ENCODE measurements around the gene OPCML.
"Not testable (repeated sequence)": the region's sequence is repeated elsewhere in the genome, so short reads cannot be mapped to it uniquely, and the experiment has no call there.

The OPCML gene

DNA sequence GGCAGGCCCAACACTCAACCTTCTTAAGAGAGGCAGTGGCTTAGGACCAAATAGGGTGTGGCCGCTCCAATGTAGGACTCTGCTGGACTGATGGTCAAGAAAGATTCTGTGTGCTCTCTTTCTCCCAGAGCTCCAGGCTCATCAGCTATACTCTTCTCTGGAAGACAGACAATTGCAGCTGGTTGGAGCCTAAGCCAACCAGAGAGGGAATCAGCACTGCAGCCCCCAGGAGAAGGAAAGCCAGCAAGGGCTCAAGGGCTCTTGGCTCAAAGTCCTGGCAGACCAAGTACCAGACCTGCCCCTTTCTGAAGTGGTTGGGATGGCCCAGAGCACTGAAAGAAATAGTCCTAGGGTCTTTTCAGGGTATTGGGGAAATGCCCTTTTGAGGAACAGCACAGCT is 1084.5 kb downstream of the OPCML start:
- no peak for DNase-seq

DNA sequence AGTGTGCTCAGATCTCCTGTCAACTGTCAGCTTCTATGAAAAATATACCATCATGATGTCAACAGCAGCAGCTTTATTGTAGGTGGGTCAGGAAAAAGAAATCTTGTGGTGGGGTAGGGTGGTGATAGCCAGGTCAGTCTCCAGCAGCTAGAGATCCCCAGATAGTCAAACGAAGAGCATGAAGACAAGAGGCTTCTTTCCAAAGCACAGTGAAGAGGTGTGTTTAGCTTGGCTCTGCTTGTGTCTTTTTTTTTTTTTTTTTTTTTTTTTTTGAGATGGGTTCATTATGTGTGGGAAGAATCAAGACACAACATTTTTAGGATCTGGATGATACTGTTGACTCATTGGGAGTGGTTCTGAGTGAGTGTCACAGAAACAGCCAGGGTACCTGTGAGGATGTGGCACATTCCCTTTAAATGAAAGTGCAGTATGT is 1086.4 kb downstream of the OPCML start:
- no peak for DNase-seq

DNA sequence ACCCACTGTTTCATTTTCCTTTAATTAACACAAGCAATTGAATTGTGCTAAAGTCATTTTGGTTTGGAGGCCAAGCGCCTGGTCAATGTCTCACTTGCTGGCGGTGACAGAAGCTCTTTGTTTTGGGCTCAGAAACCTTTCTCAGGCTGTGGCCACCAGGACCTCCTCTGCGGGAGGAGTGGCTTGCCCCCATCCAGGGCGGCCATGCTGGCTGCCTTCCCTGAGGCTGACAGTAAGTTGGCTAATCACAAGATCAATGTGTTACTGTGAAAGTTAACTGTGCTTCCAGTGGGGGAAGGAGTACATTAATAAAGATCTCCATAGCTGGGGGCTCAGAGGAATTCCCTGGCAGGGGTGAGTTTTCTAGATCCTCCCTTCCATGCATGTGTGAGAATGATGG is 1087.4 kb downstream of the OPCML start:
- DNase-seq = no peak

DNA sequence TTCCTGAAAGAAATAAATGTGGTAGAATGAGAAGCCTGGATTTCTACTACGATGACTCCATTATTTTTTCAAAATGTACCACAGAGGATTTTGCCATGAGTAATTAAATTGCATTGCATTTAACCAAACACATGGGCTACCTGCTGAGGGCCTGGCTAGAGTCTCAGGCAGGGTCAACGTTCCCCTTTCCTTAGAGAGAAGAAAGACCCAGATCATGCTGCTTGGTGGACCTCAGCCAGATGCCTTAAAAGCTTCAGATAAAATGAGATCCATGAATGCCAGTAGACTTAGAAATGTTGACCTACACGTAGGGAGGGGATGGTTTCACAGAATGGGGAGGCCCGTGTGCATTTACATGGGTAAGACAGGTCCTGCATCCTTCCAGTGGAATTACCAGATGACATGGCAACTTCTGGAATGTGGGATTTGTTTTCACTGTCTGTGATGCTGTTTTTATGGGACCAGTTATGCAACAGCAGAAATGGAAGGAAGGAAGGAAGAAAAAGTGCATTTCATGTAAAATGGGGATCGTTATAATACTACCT is 1092.5 kb downstream of the OPCML start:
- DNase-seq = no peak

DNA sequence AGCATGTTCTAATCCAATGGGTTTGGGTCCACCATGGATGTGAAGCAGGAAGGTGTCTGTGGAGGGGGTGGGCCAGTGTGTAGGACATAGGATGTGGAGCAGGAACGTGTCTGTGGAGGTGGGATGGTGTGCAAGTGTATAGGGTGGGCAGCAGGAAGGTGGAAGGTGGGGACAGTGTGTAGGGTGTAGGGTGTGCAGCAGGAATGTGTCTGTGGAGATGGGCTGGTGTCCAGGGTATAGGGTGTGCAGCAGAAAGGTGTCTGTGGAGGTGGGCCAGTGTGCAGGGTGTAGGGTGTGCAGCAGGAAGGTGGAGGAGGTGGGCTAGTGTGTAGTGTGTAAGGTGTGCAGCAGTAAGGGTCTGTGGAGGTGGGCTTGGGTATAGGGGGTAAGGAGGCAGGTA is 1093.9 kb downstream of the OPCML start:
- no peak for DNase-seq

DNA sequence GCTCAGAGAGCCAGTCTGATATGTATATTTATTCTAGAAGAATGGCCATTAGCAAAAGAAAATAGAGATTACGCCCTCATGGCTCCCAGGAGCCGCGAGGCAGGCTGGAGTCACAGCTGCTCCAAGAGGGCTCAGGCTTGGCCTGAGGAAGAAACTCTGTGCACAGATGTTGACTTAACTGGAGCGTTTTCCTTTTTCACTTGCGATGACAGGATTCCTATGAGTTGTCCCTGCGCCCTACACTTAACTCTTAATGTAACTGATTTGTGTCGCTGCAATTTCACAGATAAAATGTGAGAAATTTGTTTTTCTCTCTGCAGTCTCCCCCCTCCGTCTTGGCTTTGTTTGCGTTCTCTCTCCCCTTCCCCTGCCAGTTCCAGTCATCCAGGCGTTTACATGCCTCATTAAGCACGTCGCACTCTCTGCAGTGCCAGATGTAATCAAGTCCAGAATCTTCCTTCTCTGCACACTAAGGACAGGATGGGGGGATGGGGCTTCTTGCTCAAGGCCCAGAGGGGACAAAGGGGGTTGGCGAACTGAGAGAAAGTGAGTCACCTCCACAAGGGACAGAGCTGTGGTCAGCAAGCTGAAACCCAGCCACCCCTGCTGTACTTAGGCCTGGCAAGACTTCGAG is 1101.8 kb downstream of the OPCML start:
- no peak for DNase-seq

DNA sequence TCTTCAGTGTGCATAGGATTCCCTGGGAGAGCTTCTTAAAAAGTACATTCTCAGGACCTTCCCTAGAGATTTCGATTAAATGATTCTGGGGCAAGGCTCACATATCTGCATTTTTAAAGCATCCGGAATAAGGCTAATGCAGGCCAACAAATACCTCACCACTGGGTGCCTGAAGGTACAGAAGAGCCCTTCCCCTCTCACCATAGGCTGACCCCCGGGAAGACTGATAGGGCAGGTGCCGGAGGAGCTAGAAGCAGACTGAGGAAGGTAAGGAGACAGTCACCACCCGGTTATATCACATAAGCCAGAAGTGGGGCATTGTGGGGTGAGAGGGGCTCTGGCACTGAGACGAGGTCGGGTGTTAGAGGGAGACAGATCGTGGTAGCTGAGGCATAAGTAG is 1102.6 kb downstream of the OPCML start:
- DNase-seq = no peak

DNA sequence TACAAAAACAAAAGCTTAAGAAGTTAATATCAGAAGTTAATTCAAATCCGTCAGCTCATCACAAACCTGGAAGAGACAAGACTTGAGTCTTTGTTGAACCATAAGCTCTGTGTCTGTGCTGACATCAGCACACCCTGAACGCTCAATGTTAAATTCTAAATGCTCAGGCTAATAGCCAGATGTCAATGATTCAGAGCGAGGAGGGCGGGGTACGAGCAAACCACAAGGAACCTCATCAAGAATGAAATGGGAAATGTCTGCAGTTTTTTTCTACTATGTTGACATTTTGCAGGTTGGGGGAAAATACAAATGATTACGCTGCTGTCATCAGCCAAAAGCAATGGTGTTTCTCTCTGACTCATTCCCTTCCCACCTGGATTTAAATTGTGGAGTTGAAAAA is 1104.7 kb downstream of the OPCML start:
- DNase-seq = no peak

DNA sequence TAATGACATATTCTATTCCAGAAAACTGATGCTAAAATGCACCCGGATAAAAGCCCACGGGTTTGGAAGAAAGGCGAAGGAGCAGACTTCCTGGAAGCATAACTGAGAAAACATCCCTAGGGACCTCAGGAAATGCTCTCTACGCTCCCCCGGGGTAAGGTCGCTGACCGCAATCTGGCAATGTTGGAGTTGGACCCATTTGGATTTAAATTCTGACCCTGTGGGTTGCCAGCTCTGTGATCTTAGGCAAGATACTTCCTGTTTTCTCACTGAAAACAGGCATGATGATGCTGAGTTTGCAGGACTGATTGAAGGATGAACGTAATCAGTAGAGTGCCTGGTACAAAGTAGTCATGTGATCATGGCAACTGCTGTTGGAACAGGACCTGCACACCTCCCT is 1107.9 kb downstream of the OPCML start:
- DNase-seq = no peak

DNA sequence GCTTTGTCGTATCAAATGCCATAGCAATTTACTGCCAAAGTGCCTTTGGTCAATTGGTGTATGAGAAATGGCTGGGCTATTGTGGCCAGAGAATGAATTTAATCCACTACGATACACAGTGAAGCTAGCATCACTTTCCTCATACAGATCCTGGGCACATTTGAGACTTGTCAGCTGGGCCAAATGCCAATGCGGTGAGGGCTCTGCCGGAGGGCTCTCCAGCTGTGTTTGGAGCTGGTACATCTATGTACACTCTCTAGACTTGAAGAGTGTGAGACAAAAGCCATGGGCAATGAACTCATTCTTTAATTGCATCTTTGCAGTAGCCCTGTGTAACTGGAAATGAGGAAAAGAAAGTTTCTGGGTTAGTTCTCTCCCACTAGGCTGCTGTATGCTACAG is 1109.0 kb downstream of the OPCML start:
- DNase-seq = no peak

DNA sequence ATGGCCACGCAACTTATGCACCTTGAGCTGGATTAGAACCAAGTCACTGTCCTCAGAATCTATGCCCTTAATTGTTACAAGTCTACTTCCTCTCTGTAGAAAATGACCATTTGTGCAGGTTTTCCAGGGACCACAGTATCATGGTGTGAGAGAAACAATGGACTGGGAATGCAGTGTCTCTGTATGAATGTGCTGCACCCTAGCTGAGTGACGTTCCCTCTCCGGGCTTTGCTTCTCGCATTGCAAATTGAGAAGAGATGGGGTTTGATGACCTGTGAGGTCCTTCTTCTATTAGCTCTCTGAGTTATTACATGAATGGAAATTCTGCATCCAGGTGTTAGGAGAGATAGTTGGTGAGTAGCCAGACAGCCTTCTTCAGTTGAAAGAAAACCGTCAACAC is 1109.6 kb downstream of the OPCML start:
- no peak for DNase-seq

DNA sequence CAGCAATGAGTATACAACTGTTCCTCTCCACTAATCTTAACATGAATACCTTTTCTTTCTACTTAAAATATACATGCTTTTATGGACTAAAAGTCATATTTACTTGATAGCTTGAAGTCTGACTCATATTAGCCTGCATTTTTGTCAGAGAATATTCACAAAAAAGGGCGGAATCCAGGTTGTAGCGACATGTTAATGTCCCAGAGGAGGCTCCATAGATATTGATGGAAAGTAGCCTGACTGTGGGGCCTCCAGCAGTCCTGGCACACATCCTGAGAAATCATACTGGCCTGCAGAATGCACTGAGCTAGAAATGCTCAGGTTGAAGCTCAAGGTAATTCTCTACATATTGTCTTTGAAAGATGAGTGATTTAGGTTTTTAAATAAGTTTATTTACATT is 1110.7 kb downstream of the OPCML start:
- no peak for DNase-seq

DNA sequence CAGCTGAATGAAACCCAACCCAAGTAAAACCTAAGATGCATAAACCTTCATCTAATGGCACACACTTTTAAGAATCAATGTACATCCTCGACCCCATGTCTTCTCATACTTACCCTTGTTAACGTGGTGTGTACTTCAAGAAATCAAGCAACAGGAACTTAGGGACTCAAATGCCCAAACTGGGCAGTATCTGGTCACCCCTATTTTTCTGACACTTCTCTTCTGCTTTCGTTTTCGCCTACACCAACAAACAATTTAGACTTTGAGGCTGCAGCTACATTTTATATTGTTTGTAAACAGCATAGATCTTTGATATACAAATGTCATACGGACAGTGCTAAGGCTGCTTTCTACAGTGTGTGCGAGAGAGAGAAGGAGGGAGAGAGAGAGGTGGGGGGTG is 1117.8 kb downstream of the OPCML start:
- no peak for DNase-seq

DNA sequence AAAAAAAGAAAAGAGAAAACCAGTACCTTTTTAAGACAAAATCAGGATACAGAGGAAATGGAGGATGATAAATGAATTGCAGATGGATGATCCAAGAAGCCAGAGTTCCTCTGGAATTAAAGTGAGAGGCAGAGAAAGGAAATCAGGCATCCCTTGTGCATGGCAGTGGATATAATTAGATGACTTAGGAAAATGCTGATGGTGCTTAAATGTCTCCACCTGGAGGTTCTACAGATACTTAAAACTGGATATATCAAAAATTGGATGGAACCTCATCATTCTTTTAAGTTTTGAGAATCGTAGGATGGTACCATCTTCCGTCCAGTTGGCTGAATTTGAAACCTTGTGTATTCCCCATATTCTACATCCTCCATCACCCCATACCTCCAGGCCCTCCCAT is 1121.9 kb downstream of the OPCML start:
- no peak for DNase-seq

DNA sequence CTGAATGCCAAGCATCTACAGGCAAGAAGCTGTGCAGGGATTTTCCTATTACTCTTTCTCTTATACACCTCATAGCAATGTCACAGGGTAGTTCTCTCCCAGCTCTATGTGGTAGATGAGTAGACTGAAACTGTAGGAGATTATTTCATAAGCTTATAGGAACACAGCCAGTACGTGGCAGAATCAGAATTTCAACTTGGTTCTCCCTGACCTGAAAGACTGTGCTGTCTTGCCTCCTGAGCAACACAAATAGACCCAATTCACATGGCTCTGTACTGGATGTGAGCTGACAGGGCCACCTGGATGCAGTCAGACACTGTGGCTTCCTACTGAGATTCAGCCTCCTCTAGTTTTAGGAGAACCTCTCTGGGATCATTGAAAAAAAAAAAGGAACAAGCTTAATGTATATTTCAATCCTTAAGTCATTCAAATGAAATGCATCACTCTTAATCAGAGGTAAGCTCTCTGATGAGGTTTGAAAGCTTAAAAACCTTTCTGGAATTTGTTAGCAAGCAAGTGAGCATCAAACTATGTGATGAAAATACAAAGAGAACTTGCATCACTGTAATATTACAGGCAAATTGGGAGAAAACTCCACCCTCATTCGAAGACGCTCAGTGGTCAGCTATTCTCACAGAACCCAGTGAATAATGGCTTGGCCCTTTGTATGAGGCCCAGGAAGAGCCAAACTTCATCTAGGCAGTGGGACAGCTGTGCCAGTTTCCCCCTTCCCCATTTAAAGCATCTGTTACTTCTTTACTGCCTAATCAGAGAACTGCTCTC is 1122.5 kb downstream of the OPCML start:
- DNase-seq = no peak

DNA sequence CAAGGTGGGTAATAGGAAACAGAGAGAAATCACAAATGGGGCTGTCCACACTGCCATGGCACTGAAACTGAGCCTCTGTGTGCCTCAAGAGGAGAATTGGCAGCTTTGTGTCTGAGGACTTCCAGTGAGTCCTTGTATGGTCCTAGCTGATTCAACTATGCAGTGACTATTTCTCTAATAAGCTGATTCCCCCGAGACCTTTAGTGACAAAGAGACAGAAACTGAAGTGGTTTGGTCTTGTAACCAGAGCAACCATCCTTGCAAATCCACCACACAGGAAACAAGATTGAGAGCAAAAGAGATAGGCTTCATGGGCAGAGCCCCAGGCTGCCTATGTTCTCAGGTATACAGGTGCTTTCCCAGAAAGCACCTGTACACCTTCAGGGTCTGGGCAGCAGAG is 1123.4 kb downstream of the OPCML start:
- no peak for DNase-seq

DNA sequence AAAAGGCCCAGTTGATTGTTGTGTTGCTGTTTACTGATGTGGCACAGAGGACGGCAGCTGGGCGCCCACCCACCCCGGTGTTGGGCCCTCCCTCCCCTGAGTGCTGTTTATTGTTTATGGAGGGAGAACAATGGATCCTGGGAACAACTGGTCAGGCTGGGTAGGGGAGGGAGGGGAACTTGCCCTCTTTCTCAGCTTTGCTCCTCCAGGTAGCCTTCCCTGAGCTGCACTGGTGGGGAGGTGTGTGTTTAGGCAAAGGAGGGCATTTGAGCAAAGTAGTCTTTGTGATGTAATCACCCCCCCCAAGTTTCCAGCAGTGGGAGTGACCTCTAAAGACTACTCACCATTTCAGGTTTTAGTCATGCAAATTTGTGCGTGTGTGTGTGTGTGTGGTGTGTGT is 1126.6 kb downstream of the OPCML start:
- no peak for DNase-seq

DNA sequence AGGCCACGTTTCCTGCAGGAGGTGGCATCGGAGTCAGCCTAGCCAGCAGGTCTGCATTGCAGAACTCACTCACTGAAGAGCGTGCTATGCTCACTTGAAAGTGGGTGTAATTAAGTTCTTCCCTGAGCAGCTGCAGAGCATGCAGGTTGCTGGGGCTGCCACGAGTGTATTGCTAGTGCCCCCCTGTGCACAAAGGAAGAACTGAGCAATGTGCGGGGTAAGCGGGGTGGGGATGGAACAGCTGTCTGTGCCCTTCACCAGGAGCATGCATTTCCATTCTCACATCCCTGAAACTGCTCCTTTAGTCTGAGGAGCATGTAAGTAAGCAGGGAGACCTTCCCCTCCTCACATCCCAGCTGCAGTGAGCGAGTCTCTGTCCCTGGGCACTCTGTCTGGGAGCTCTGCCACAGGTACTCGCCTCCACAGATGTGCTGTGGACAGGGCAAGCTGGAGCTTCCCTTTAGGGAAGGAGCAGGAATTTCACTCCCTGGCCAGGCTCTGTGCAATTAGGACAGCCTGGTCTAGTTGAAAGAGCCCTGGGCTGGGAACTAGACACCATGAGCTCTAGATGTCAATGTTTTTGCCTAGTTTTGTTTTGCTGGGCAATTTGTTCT is 1130.1 kb downstream of the OPCML start:
- no peak for DNase-seq

DNA sequence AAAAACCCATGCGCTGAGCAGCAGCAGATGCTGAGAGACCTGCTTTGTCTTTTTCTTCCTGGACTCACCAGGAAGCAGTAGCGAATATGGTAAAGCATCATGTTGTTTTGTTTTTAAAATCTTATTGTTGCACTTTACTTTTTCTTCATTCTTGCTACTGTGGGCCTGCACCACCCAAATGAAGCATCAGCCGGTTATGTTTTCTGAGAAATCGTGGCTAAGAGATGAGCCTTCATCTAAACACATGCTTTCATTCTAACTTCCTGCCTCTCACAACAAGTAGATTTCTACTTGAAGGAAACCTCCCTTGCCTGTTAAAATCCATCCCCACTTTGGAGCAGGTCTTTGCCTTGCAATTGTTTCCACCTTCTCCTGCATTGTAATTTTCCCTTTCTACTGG is 1136.0 kb downstream of the OPCML start:
- no peak for DNase-seq

DNA sequence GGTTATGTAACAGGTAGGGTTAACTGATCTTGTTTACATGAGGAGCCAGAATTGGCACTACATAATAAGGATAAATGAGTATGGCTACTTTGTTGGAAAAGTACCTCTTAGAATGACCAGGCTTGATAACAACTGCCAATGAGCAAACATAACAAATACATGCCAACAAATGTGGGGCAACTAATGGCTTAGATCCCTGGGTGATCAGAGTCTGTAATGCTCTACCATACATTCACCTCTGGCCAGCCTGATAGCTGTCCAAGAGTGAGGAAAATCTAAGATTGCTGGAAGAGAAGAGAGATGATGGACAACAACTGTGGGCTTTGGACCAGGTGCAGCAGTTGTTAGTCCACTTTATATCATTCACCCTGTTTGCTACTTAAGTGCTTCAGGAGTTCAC is 1136.9 kb downstream of the OPCML start:
- DNase-seq = no peak

DNA sequence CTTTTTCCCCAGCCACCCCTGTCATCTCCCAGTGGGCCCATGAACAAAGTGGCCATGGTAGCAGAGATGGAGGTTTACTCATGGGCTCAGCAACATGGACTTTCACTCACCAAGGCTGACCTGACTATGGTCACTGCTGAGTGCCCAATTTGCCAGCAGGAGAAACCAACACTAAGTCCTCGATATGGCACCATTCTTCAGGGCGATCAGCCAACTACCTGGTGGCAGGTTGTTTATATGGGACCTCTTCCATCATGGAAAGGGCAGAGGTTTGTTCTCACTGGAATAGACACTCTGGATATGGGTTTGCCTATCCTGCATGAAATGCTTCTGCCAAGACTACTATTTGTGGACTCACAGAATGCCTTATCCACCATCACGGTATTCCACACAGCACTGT is 1152.8 kb downstream of the OPCML start:
- no peak for DNase-seq

DNA sequence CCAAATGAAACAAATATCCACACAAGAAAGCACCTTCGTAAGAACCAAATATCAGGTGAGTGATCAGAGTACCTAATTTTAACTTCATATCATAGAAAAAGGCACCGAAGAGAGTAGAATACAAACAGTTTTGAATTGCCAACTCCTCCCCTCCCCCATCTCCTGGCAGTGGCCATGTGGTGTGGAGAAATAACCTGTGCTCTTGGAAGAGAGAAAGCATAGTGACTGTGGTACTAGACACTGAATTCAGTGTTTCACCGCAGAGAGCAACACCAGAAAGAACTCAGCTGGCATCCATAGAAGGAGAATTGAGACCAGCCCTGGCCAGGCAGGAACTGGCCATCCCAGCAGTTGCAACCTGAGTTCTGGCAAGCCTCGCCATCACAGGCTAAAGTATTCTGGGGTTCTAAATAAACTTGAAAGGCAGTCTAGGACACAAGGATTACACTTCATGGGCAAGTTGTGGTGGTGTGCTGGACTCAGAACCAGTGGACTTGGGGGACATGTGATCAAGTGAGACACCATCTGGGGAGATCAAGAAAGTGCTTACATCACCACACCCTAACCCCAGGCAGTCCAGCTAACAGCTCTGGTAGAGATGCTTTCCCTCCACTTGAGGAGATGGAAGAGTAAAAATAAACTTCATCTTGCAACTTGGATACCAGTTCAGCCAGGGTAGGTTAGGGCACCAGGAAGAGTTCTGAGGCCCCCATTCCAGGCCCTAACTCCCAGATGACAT is 1158.7 kb downstream of the OPCML start:
- DNase-seq = no peak

DNA sequence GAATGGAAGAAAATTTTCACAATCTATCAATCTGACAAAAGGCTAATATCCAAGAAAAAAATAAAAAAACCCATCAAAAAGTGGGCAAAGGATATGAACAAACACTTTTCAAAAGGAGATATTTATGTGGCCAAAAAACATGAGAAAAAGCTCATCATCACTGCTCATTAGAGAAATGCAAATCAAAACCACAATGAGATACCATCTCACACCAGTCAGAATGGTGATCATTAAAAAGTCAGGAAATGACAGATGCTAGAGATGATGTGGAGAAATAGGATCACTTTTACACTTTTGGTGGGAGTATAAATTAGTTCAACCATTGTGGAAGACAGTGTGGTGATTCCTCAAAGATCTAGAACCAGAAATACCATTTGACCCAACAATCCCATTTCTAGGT is 1162.2 kb downstream of the OPCML start:
- DNase-seq = not testable (repeated sequence)

All from GDM1 (cell line).